ENCODE data around the gene PSTPIP1.

GRCh38 chr15:77037388-77038209, 42.7 kb downstream of the PSTPIP1 start:
- TF ChIP-seq CTCF (conservative IDR thresholded peaks at IDR 0.05; ENCODE audit: low read depth, low read length) (no peak), EZH2 (IDR thresholded peaks at IDR 0.05; ENCODE audit: low read length, unreplicated experiment) (no peak), EZH2phosphoT487 (IDR thresholded peaks at IDR 0.05; ENCODE audit: borderline replicate concordance, low read length) (no peak)
